Stimulated activated CD4-positive, alpha-beta T cell treated with anti-CD3 and anti-CD28 coated beads, TNF-alpha, amount 100 ng/mL, for 1 hour (primary cell): Measurements from ENCODE around the gene PRR15L.
"Not testable (repeated sequence)": the region's sequence is repeated elsewhere in the genome, so short reads cannot be mapped to it uniquely, and the experiment has no call there.

Source experiments
- DNase-seq, 3 donors: peaks; one replicate each; pipeline ENCODE4 v3.0.0-alpha.2; 2020; ENCODE audit warnings: low read depth in 3 of 3, low spot score in 1 of 3

The PRR15L gene

GRCh38 chr17:47957591-47958490 lies at the start of gene PRR15L:
Gene PRR15L, minus strand, starts transcription at chr17:47957883. Its CDS starts 4,649 bp downstream, at chr17:47953234.
- no peak for DNase-seq

- no peak for DNase-seq
Observed at GRCh38 chr17:48006936-48007709, 49.4 kb upstream of the PRR15L start.

GRCh38 chr17:48004983-48005382 lies 47.3 kb upstream of the PRR15L start:
- no peak for DNase-seq

GRCh38 chr17:48003417-48004151 lies 45.9 kb upstream of the PRR15L start:
- DNase-seq: no peak

DNA sequence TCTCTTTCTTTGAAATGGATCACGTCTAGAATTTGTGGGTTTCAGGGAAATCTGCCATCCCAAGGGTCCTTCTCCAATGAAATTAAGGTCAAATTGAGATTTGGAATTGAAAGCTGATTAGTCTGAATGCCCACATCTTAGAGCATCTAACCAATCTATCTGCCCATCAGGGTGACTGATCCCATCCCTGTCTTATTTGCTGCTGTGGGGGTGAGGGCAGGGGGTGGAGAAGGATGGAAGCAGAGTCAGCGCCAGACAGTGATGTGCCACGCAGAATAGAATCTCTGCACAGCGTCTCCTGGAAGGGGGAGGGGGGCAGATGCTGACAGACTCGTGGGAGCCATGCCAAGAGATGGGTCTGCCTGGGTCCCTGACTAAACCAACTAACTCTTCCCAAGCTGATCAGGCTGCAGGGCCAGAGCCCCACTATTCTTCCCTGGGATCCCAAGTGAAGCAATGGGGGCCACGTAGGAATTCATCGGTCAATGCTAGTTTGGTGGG lies 45.3 kb upstream of the PRR15L start:
- no peak for DNase-seq

DNA sequence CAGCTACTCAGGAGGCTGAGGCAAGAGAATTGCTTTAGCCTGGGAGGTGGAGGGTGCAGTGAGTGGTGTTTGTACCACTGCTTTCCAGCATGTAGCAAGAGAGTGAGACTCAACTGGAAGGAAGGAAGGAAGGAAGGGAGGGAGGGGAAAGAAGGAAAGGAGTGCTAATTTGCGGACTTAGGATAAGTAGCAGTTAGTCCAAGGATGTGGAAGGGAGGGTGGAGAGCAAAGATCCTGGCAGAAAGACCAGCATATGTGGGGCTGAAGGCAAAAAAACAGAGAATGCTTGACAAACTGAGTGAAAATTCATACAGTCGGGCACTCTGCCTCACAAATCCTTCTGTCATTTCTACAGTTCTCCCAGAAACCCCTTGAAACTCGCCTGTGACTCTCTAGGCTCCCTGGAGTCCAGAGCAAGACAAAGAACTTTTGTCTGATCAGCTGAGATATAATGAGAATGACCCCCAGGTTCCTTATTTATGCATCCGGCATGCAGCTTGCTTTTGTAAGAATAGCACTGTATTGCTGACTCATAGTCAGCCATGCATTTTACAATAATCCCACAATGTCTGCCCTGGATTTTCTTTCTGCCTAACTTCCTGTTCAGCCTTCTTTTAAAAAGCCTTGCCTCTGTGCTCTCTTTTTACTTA lies 44.7 kb upstream of the PRR15L start:
- DNase-seq: no peak

GRCh38 chr17:48001657-48002056 lies 44.0 kb upstream of the PRR15L start:
- not testable (repeated sequence) for DNase-seq

GRCh38 chr17:48001197-48001596 lies 43.5 kb upstream of the PRR15L start:
- no peak for DNase-seq

DNA sequence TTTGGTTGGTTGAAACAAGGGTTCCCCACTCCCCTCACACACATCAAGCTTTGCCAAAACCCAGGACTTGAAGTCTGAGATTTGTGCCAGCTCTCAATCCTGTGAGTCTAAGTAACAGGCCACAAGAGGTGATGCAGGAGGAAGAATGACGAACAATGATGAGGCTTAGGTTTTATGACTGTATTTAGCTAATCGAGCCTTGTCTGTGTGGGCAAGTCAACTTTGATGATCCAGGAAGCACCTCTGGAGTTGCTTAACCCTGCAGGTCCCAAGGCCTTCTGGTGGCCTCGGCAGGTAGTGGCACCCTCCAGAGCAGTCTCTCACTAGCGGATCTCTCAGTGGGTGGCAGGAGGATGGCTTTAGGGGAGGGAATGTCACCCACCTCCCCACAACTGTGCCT lies 41.9 kb upstream of the PRR15L start:
- no peak for DNase-seq

DNA sequence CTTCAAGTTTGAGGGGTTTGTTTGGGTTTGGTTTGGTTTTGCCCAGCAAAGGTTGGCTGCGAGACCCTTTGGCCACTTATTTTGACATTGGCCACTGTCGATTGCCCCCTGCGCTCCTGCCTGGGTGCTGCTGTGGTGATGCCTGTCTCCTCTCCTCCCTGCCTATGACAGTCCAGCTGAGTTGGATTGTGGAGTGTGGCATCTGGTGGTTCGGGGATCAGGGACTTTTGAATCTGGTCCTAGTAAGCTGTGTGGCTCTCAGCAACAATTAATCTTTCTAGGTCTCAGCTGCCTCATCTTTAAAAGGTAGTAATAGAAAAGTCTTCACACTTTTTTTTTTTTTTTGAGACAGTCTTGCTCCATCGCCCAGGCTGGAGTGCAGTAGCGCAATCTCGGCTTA lies 40.4 kb upstream of the PRR15L start:
- DNase-seq: no peak

- DNase-seq: no peak
Observed at GRCh38 chr17:47997586-47997985, 39.9 kb upstream of the PRR15L start.

- no peak for DNase-seq
Observed at GRCh38 chr17:47996201-47996600, 38.5 kb upstream of the PRR15L start.

- no peak for DNase-seq
Observed at GRCh38 chr17:47995241-47995935, 37.7 kb upstream of the PRR15L start.

DNA sequence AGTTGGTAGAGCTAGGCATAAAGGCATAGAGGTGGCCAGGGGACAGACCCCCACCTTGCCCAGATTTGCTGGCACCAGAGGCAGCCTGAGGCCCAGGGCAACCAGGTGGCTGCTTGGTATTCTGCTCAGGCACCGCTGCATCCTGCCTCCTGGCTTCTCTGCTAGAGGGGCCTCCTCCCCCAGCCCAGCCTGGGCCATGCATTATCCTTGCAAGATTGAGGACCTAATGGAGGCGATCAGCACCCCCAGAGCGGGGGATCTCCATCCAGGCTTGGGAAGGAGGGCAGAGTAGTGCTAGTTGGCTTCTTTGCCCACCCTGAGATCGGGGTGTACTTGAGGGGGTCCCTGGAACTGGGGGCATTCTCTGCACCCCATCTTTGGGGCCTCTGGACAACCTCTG lies 37.0 kb upstream of the PRR15L start:
- no peak for DNase-seq

- DNase-seq: no peak
Observed at GRCh38 chr17:47993964-47994363, 36.3 kb upstream of the PRR15L start.

GRCh38 chr17:47993031-47993564 lies 35.4 kb upstream of the PRR15L start:
- no peak for DNase-seq

DNA sequence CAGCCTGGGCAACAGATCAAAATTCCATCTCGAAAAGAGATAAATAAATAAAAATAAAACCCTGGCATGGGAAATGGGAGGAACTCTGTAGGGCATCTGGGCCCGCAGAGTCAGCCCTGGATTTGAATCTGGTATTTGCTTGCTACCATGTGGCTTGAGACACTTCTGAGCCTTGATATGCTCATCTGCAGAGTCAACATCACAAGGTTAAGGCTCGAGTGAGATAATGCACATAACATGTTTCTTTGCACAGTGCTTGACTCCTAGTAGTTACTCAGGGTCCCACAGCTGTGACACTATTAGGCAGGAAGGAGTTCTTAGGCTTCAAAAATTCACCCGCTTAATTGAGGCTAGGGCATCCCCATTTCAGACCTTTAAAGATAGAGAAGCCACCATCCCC lies 34.5 kb upstream of the PRR15L start:
- no peak for DNase-seq

- no peak for DNase-seq
Observed at GRCh38 chr17:47990962-47991731, 33.5 kb upstream of the PRR15L start.

- no peak for DNase-seq
Observed at GRCh38 chr17:47989700-47990099, 32.0 kb upstream of the PRR15L start.
